Right lobe of liver (tissue), 4 donors: ENCODE results near the gene KCNJ11.

Source experiments
- CTCF ChIP-seq, 4 donors: fragments of 200-600 bp in 3 of 4; fragments of 450-650 bp in 1 of 4; IDR thresholded peaks; one replicate each; pipeline versions ENCODE4 v1.5.1 to v1.8.0; 2016 to 2022; ENCODE audit warnings: antibody characterized with exemption in 4 of 4, mild to moderate bottlenecking in 2 of 4
- POLR2A ChIP-seq: fragments of 450-650 bp; IDR thresholded peaks from one replicate; pipeline ENCODE4 v1.6.1; 2017; ENCODE audit warnings: antibody characterized with exemption, mild to moderate bottlenecking
- donor health status: DM: no; HTN: no; CAD: no.
- donor health status: DM: no; HTN: no; CAD: no.
- donor health status: DM: no; HTN: yes; CAD: no.

GRCh38 chr11:17430616-17431015 is 42.2 kb upstream of the KCNJ11 start:
- no peak for TF ChIP-seq CTCF (IDR thresholded peaks at IDR 0.05)
- no peak for TF ChIP-seq POLR2A
